SW480 (cell line): ENCODE measurements around the gene CLTCL1.
"Not testable (repeated sequence)": the region's sequence is repeated elsewhere in the genome, so short reads cannot be mapped to it uniquely, and the experiment has no call there.

Source experiments
- DNase-seq: peaks from one replicate; pipeline ENCODE4 v3.0.0-alpha.2; 2016; ENCODE audit warnings: low spot score

Gene CLTCL1

GRCh38 chr22:19291580-19292457, at the start of gene CLTCL1:
TSS of gene CLTCL1 (minus strand) at chr22:19291719. CDS start at chr22:19291641, 78 bp downstream.
- peak; percentile 53 for DNase-seq

GRCh38 chr22:19337137-19337536, 45.6 kb upstream of the CLTCL1 start:
- DNase-seq: no peak

GRCh38 chr22:19336133-19337075, 44.9 kb upstream of the CLTCL1 start:
- DNase-seq: no peak

- DNase-seq: no peak
Observed at GRCh38 chr22:19331975-19332374, 40.5 kb upstream of the CLTCL1 start.

GRCh38 chr22:19331474-19331873, 40.0 kb upstream of the CLTCL1 start:
- no peak for DNase-seq

- DNase-seq: no peak
Observed at GRCh38 chr22:19330865-19331418, 39.4 kb upstream of the CLTCL1 start.

GRCh38 chr22:19330205-19330604, 38.7 kb upstream of the CLTCL1 start:
- DNase-seq: not testable (repeated sequence)

GRCh38 chr22:19329454-19329853, 37.9 kb upstream of the CLTCL1 start:
- no peak for DNase-seq

- no peak for DNase-seq
Observed at GRCh38 chr22:19325296-19325948, 33.9 kb upstream of the CLTCL1 start.

GRCh38 chr22:19323420-19323819, 31.9 kb upstream of the CLTCL1 start:
- not testable (repeated sequence) for DNase-seq

- DNase-seq: no peak
Observed at GRCh38 chr22:19321757-19322156, 30.2 kb upstream of the CLTCL1 start.

GRCh38 chr22:19320136-19320535, 28.6 kb upstream of the CLTCL1 start:
- DNase-seq: not testable (repeated sequence)

- DNase-seq: no peak
Observed at GRCh38 chr22:19319281-19319680, 27.8 kb upstream of the CLTCL1 start.

GRCh38 chr22:19317865-19318264, 26.3 kb upstream of the CLTCL1 start:
- no peak for DNase-seq

GRCh38 chr22:19307872-19308271, 16.4 kb upstream of the CLTCL1 start:
- no peak for DNase-seq

GRCh38 chr22:19306535-19306934, 15.0 kb upstream of the CLTCL1 start:
- not testable (repeated sequence) for DNase-seq

- no peak for DNase-seq
Observed at GRCh38 chr22:19304547-19304946, 13.0 kb upstream of the CLTCL1 start.

GRCh38 chr22:19303785-19304184, 12.3 kb upstream of the CLTCL1 start:
- DNase-seq: no peak

- DNase-seq: no peak
Observed at GRCh38 chr22:19295733-19296132, 4.2 kb upstream of the CLTCL1 start.

- no peak for DNase-seq
Observed at GRCh38 chr22:19292458-19293230, 1.1 kb upstream of the CLTCL1 start.

- DNase-seq: peak; percentile 25
Observed at GRCh38 chr22:19291218-19291579, 320 bp downstream of the CLTCL1 start.
